BLaER1 treated with 17β-estradiol and CSF1 and Interleukin-3, amounts not matched to agents 10 nM and 100 nM (cell line): ENCODE measurements around the gene ASIC4.

Source experiments
- H3K27ac ChIP-seq, 11 experiments: shearing (Covaris generic); formaldehyde crosslinking; 2 replicates each; pipeline ENCODE4 v1.8.1; 2022
- H3K27me3 ChIP-seq, 11 experiments: shearing (Covaris generic); formaldehyde crosslinking; 2 replicates each; pipeline ENCODE4 v1.8.1; 2022
- H3K36me3 ChIP-seq, 11 experiments: shearing (Covaris generic); formaldehyde crosslinking; 2 replicates each; pipeline ENCODE4 v1.8.1; 2022
- H3K4me1 ChIP-seq, 10 experiments: shearing (Covaris generic); formaldehyde crosslinking; 2 replicates each; pipeline ENCODE4 v1.8.1; 2022
- H3K4me2 ChIP-seq, 11 experiments: shearing (Covaris generic); formaldehyde crosslinking; 2 replicates each; pipeline ENCODE4 v1.8.1; 2022
- H3K4me3 ChIP-seq, 10 experiments: shearing (Covaris generic); formaldehyde crosslinking; 2 replicates each; pipeline ENCODE4 v1.8.1; 2022
- H3K9ac ChIP-seq, 11 experiments: shearing (Covaris generic); formaldehyde crosslinking; 2 replicates each; pipeline ENCODE4 v1.8.1; 2022
- H3K9me3 ChIP-seq, 11 experiments: shearing (Covaris generic); formaldehyde crosslinking; replicated peaks in 1 of 11; 2 replicates each; pipeline ENCODE4 v1.8.1; 2022
- H4K20me1 ChIP-seq, 11 experiments: shearing (Covaris generic); formaldehyde crosslinking; 2 replicates each; pipeline ENCODE4 v1.8.1; 2022
- Cebpa-rat ChIP-seq, 11 experiments: shearing (Covaris generic); IDR thresholded peaks; 2 replicates each; pipeline ENCODE4 v1.8.1; 2022

ASIC4 gene

DNA sequence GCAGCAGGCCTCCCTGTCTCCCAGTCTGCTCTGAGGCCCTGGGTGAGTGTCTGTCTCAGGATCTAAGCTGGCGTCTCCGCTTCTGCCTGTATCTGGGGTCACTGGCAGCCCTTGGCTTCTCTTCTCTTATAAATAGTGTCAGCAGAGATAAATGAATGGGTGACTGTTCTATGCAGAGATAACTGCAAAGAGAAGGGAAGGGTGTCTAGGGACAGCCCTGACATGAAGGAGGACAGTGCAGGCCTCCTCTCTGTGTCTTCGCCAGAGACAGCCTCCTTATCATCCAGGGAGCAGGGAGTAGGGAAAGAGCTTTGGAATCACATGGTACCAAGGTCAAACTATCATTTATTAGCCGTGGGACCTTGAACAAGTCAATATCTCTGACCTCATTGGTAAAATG, 43.9 kb upstream of the ASIC4 start:
- Histone ChIP-seq H3K27me3 (no peaks in the 10 kb centered on the region), H3K4me3 (no peak overlapping the region), H3K27ac (no peak overlapping the region), H3K36me3 (peaks cover 0 to 7% (median 0%) of the 10 kb centered on the region in 11 experiments; a peak in 4 of 22 replicates), H4K20me1 (peaks cover 0 to 11% (median 0%) of the 10 kb centered on the region in 11 experiments; a peak in 1 of 22 replicates), H3K4me1 (peaks cover under 1 to 15% (median 13%) of the 10 kb centered on the region in 10 experiments; a peak in 16 of 20 replicates), H3K9me3 (no peaks in the 10 kb centered on the region), H3K9ac (no peak overlapping the region), H3K4me2 (no peak overlapping the region)
- TF ChIP-seq Cebpa-rat (IDR thresholded peaks at IDR 0.05) = no peak

DNA sequence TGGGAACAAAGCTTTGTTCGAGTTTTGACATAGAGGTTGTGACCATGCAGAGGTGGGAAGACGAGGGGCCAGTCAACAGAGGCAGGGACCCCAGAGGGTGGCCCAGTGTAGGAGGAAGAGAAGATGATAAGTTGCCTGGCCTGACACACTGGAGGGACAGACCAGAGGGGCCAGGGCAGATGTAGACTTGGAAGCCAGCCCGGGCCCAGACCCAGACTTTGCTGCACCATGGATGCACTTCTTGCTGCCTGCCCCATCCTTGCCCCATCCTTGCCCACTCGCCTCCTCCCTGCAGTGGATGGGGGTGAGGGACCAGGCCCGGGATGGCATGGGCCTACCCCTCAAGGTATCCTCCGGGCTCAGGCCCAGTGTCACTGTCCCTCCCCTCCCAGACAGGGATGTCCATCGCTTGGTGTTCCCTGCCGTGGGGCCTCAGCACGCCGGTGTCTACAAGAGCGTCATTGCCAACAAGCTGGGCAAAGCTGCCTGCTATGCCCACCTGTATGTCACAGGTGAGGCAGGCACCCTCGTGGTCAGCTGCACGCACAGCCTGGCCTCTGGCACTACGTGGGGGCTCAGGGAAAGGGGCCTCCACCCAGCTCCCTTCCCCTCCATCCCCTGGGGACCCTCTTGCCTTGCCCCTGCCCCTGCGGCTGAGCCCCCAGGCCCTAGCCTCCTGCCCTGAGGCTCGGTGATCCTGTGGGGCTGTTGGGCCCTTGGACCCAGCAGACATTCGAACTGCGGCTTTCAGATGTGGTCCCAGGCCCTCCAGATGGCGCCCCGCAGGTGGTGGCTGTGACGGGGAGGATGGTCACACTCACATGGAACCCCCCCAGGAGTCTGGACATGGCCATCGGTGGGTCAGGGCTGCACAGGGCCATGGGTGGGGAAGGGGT, 42.6 kb upstream of the ASIC4 start:
- no peak for TF ChIP-seq Cebpa-rat (IDR thresholded peaks at IDR 0.05)
- Histone ChIP-seq H3K9me3 (no peaks in the 10 kb centered on the region), H3K4me3 (no peak overlapping the region), H3K36me3 (peaks cover 0 to 7% (median 0%) of the 10 kb centered on the region in 11 experiments; a peak in 3 of 22 replicates), H3K4me1 (peaks cover 0 to 17% (median 12%) of the 10 kb centered on the region in 10 experiments; a peak in 14 of 20 replicates), H4K20me1 (peaks cover 0 to 11% (median 0%) of the 10 kb centered on the region in 11 experiments; a peak in 1 of 22 replicates), H3K27me3 (no peaks in the 10 kb centered on the region), H3K9ac (no peak overlapping the region), H3K4me2 (no peak overlapping the region), H3K27ac (no peak overlapping the region)

- Histone ChIP-seq H3K4me2 (no peak overlapping the region), H3K9ac (no peak overlapping the region), H3K9me3 (no peaks in the 10 kb centered on the region), H3K36me3 (peaks cover 0 to 7% (median 0%) of the 10 kb centered on the region in 11 experiments; a peak in 3 of 22 replicates), H3K27me3 (no peaks in the 10 kb centered on the region), H4K20me1 (peaks cover 0 to 13% (median 0%) of the 10 kb centered on the region in 11 experiments; a peak in 1 of 22 replicates), H3K27ac (no peak overlapping the region), H3K4me1 (peaks cover 0 to 19% (median 11%) of the 10 kb centered on the region in 10 experiments; a peak in 14 of 20 replicates), H3K4me3 (no peak overlapping the region)
- no peak for TF ChIP-seq Cebpa-rat (IDR thresholded peaks at IDR 0.05)
These were observed 41.6 kb upstream of the ASIC4 start for GRCh38 chr2:219472629-219473187.

DNA sequence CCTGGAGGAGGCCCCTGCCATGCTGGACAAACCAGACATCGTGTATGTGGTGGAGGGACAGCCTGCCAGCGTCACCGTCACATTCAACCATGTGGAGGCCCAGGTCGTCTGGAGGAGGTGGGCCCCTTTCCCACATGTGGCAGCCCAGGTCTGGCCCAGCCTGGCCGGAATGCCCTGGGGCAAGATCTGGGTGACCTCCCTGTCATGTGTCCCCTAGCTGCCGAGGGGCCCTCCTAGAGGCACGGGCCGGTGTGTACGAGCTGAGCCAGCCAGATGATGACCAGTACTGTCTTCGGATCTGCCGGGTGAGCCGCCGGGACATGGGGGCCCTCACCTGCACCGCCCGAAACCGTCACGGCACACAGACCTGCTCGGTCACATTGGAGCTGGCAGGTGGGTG, 40.8 kb upstream of the ASIC4 start:
- TF ChIP-seq Cebpa-rat (IDR thresholded peaks at IDR 0.05) = no peak
- Histone ChIP-seq H3K27me3 (no peaks in the 10 kb centered on the region), H3K4me3 (no peak overlapping the region), H4K20me1 (peaks cover 0 to 21% (median 0%) of the 10 kb centered on the region in 11 experiments; a peak in 1 of 22 replicates), H3K4me2 (no peak overlapping the region), H3K36me3 (peaks cover 0 to 7% (median 0%) of the 10 kb centered on the region in 11 experiments; a peak in 3 of 22 replicates), H3K27ac (no peak overlapping the region), H3K4me1 (peaks cover 0 to 11% (median 3%) of the 10 kb centered on the region in 10 experiments; a peak in 11 of 20 replicates), H3K9me3 (no peaks in the 10 kb centered on the region), H3K9ac (no peak overlapping the region)

DNA sequence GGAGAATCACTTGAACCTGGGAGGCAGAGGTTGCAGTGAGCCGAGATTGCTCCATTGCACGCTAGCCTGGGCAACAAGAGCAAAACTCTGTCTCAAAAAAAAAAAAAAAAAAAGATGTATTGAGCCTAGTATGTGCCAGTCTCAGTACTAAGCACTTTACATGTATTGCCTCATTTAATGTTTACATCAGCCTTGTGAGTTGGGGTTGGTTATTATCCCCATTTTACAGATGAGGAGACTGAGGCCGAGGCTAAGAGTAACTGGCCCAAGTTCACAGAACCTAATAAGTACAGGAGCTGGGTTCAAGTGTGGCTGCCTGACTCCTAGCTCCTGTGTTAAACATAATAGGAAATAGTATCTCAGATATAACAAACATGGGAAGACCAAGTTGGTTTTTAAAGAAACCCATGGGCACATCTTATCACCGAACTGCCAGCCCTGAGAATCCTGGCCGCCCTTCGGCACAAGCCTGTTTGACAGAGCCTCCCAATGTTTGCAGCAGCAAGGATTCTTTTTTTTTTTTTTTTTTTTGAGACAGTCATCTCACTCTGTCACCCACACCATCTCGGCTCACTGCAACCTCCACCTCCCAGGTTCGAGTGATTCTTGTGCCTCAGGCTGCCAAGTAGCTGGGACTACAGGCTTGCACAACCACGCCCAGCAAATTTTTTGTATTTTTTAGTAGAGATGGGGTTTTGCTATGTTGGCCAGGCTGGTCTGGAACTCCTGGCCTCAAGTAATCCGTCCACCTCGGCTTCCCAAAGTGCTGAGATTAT, 39.8 kb upstream of the ASIC4 start:
- no peak overlapping the region for H3K4me3 ChIP-seq
- peaks cover 0 to 1% (median 0%) of the 10 kb centered on the region in 11 experiments; a peak in 3 of 22 replicates for H3K36me3 ChIP-seq

DNA sequence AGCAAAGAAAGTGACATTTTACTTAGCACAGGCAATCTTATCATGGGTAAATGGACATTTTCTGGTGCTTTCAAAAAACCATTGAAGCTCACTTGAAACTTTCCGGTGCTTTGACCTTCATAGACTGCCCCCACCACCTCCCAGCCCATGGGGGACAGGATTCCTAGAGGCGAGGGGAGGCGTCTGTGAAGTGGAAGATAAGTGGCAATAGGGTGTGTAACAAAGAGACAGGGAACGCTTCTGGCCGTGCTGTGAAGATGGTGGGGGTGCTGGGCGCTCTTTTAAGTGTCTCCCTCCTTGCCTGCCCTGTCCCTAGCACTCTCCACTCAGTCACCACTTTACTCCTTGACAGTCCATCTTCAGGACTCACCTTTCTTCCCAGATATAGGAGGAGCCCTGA, 39.0 kb upstream of the ASIC4 start:
- no peak overlapping the region for H3K4me2 ChIP-seq
- H3K27me3 ChIP-seq = no peaks in the 10 kb centered on the region
- peaks cover 0 to 37% (median 0%) of the 10 kb centered on the region in 11 experiments; a peak in 3 of 22 replicates for H4K20me1 ChIP-seq
- peaks cover 0 to 9% (median 0%) of the 10 kb centered on the region in 10 experiments; a peak in 1 of 20 replicates for H3K4me1 ChIP-seq
- H3K9me3 ChIP-seq = no peaks in the 10 kb centered on the region
- H3K36me3 ChIP-seq = no peaks in the 10 kb centered on the region
- H3K9ac ChIP-seq = no peak overlapping the region
- no peak overlapping the region for H3K4me3 ChIP-seq
- no peak overlapping the region for H3K27ac ChIP-seq
- no peak for TF ChIP-seq Cebpa-rat (IDR thresholded peaks at IDR 0.05)

More for the DNA sequence above, 39.8 kb upstream of the ASIC4 start:
- no peaks in the 10 kb centered on the region for H3K9me3 ChIP-seq
- no peak for TF ChIP-seq Cebpa-rat (IDR thresholded peaks at IDR 0.05)
- H3K4me1 ChIP-seq = peaks cover 0 to 9% (median 0%) of the 10 kb centered on the region in 10 experiments; a peak in 4 of 20 replicates
- no peak overlapping the region for H3K27ac ChIP-seq
- H3K9ac ChIP-seq = no peak overlapping the region
- H3K27me3 ChIP-seq = no peaks in the 10 kb centered on the region
- no peak overlapping the region for H3K4me2 ChIP-seq
- H4K20me1 ChIP-seq = peaks cover 0 to 29% (median 0%) of the 10 kb centered on the region in 11 experiments; a peak in 2 of 22 replicates

DNA sequence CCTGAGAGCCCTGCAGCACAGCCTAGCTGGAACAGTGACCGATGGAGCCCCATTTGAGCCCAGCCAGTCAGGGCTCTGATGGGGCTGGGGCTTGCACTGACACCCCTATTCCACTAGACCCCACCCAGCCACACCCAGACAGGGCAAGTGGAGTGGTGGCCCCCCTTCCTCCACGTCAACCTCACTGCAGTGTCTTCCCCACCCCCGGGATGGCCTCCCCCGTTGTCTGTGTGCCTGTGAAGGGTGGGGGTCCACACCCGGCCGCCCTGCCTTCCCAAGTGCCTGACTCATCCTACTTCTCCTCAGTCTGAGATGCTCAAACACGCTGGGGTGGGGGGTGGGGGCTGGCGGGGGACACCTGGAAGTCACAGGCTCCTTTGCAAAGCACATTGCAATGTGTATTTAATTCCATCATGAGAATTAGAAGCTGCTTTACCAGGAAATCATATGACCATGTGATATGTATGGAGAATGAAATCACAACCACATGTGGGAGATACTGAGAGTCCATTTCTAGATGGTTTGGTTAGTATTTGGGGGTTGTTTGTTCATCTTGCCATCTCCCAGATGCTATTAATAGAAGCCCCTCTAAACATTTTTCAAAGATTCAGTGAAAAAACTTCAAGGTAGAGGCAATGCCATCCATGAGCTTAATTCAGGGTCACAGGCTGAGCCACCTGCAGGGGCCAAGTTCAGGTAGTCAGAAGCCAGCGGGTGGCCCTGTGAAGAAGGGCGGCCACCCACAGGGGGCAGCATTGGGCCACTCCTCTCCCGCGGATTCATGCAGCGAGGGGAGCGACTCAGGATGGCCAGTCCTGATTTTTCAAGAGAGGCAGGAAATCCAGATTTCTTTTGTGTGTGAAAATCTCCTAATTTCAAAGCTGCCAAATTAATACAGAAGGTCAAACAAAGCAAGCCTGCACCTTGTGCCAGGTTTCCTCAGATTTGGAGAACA, 38.3 kb upstream of the ASIC4 start:
- 0 out of 22 replicates have a peak overlapping the region, but pooled peaks of 1 of the 11 experiments have one; percentile 17 for H3K4me2 ChIP-seq
- H3K36me3 ChIP-seq = no peaks in the 10 kb centered on the region
- H3K9me3 ChIP-seq = no peaks in the 10 kb centered on the region
- no peak for TF ChIP-seq Cebpa-rat (IDR thresholded peaks at IDR 0.05)
- H3K9ac ChIP-seq = no peak overlapping the region
- H4K20me1 ChIP-seq = peaks cover 0 to 44% (median 0%) of the 10 kb centered on the region in 11 experiments; a peak in 3 of 22 replicates
- H3K4me3 ChIP-seq = no peak overlapping the region
- no peak overlapping the region for H3K27ac ChIP-seq
- H3K27me3 ChIP-seq = no peaks in the 10 kb centered on the region; a peak in 1 of 22 replicates
- peaks cover 0 to 9% (median 0%) of the 10 kb centered on the region in 10 experiments; a peak in 1 of 20 replicates for H3K4me1 ChIP-seq
